Epidermal melanocyte (primary cell): Measurements from ENCODE around the gene EML6.

Experiments
- DNase-seq: peaks from one replicate; pipeline ENCODE4 v3.0.0; 2011; ENCODE audit warnings: low spot score; ENCODE audit not compliant: insufficient read length

EML6 gene

DNA sequence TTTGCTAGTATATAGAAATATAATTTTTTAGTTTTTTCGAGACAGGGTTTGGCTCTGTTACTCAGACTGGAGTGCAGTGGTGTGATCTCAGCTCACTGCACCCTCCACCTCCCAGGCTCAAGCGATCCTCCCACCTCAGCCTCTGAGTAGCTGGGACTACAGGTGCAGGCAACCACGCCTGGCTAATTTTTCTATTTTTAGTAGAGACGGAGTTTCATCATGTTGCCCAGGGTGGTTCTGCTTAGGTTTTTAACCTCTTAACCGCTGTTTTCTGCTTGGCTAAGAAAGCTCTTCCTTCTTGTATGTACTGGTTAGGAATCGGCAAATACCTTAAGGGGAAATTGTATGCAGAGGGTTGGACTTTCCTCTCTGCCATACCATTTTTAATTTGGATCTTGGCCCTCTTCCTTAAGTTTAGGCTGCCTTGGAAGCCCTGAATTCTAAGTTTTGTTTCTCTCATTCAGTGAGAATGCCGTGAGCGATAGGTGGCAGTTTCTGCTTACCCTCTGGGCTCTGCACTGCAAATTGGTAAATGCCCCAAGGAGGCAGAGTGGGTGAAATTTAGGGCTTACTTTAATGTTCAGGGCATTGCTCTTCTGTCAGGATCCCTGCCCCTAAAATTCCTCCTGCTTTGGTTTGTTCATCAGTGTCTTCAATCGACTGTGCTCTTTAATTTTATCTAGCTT lies 32.3 kb downstream of the EML6 start:
- DNase-seq: no peak

DNA sequence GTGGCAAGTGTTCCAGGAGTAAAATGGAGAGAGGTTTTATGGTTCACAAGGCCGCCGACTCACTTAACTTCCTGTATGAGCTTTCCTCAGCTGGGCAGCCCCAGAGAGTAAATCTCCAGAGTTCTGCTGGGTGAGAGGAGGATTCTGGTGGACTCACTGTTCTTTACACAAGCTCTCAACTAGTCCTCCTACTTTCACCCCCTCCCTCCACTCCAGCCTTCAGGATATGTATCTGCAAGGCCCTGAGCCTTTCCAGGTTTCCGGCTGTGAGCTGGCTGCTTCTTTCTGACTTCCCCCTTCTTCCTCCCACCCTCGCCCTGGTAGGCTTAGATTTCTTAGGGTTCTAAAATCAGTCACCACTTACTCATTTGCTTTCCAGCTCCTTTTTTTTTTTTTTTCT lies 34.0 kb downstream of the EML6 start:
- DNase-seq: no peak

DNA sequence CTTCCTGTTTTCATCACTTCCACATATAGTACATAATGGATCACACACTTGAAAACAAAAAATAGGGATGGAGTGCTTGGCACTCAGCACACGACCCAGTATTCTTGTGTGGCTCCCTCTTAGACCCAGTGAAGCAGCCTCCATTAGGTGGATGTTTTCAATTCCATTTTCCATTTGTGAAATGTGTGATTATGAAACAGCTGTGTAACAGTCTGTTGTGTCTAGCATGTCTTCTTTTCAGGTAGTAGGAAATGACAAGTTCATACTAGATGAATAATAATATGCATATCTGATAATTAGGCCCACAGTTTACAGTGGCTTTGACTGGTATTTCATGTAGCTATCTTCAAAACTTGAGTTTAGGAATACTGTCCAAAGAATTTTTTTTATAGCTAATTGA lies 35.5 kb downstream of the EML6 start:
- DNase-seq: no peak

DNA sequence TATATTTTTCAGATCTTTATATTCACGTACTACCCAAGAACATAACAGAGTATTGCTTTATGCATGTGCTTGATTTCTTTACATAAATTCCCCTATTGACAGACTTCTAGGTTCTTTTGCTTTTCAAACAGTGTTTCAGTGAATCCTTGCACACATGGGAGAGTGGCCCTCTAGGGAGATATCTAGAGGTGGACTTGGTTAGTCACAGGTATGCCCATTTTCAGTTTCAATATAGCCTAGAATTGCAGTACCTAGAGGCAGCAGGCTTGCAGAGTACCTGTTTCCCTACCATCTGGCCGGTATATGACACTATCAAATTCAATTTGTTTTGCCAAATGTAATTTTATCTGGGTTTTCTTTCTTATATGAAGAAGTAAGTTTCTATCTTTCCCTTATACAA lies 36.8 kb downstream of the EML6 start:
- no peak for DNase-seq

DNA sequence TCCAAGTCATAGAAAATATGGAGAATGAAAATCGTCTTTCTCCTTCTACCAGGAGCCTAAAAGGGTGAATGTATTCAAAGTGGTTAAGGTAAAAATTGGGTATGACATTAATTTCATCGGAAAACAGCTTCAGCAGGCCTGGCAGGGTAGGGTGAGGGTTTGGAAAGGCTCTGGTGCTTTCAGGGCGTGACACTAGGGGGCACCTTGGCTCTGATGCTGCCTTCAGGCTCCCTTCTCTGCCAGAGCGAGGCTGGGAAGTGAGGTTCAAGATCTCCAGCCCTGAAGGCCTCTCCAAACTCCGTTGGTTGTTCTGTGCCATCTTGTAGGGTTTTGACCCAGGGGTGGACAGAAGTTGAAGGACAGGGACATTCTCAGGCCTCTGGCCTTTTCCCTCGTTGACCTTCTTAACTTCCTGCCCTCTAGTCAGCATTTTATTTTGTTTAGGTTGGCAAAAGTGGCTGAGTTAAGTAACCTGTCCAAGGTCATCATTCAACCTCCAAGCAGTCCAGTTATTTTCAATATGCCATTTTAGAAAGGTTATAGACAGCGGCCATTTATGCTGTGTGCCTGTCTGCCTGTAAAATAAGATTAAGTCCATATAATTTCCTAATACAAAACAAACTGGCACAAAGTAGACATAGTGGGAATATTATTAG lies 40.3 kb downstream of the EML6 start:
- DNase-seq: no peak

DNA sequence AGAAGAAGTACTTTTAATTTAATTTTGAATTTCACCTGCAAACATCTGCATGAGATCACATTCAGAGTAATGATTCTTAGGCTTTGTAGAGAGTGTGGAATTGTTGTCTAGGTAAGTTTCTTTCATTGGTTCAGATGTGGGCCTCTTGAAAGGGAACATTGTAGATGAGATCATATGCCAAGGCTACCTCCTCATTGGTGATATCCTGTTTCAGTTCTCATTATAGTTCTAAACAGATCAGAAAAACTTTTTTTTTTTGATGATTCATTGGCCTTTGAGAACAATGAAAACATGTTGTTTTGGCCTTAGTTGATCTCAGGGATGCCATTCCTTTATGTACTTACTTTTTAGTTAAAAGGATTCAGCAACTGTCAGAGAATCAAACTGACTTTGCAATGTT lies 44.5 kb downstream of the EML6 start:
- DNase-seq: no peak

DNA sequence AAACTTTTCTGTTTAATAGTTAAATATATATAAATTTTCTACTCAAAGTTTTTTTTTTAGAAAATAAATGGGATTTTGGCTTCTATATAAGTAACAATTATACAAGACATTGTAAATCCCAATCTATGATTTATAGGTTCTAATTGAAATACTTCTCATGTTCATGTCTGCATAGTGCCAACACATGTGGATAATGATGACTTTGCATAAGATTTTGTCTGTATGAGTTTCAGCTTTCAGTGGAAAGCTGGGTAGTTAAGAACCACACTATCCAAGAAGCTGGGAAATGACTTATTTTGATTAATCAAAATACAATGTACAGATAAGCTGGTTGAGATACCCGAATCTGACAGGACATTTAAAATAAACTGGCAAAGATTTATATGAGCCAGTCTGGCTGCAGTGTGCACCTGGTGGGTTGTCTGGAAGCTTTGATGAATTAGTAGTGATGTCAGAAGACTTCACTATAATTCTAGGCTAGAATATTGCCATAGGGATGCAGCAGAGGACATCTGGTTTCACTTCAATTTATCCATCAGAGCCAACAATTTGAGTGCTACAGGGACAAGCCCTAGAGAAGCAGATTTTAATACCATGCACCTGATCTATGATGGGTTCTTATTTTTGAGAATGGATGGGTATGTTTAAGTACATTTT lies 45.4 kb downstream of the EML6 start:
- DNase-seq: no peak

DNA sequence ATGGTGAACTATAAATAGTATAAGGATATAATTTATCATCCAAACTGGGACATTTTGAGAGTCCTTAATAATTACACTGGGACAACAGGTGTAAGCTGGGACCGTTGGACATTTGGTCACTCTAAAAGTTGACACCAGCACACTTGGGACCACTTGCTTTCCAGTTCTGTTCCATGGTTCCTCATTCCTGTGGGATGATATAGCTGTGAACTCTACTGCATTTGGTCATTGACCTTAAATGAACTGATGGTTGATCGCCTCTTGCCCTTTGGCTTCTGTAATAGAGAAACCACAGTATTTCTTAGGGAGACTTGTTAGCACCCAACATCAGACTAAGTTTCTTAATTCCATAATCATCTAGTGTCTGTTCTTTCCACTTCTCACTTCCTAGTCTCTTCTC lies 46.7 kb downstream of the EML6 start:
- DNase-seq: no peak

DNA sequence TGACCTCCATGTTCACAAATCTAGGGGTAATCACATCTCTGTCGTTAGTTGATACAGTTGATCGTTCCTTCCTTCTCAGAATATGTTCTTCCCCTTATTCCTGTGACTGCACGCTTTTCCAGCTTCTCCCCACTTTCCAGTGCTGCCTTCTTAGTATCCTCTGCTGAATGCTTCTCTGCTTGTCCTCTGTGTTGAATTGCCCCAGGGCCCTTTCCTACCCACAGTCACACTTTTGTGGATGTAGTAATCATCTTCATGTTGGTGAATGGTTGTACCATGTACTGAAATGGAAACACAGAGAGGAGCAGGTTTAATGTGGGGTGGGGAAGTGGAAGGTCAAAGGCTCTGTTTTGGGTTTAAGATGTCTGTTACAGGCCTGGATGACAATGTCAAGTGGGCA lies 47.2 kb downstream of the EML6 start:
- DNase-seq: no peak

DNA sequence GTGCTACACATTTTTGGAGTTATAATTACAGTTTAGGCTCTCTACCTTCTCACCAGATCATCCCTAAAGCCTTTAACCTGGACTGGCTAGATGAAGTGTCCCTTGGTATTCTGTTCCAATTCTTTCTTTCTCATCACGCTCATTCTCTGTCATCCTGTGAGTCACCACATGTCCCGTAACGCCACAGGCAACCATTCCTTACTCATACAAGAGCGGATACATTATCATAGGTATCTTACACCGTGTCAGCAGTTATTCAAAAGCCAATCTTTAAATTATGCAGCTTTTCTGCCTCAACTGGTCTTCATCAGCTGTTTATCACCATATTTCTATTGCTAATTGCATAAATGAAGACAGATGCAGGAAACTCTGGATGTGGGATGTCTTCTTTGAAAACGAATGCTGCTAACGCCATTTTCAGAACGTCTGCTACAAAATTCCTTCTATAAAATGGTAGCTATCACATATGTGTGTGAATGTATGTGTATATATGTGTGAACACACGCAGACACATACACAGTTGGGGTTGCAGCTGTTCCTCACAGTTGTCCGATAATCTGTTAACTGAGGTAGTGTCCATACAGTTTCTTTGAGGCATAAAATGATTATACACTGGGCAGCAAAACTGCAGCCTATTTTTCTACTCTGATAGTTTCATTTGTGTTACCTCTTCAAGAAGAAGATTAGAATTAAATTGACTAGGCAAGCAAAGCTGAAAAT lies 47.9 kb downstream of the EML6 start:
- no peak for DNase-seq

DNA sequence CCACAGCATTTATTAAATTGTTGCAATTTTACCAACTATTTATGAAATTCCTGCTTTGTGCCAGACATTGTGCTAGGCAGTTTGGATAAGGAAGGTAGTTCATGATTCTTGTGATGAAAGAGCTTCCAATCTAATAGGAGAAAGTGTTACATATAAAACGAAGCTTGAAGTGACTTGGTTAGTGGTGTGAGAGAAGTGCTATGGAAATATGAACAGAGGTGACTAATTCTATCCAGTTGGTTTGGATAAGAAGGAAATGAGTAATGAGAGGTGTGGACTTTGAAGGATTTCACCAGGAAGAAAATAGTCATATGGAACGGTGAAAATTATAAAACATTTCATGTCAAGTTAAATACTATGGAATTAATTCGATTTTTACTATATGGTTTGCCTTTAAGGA lies 48.6 kb downstream of the EML6 start:
- DNase-seq: no peak

DNA sequence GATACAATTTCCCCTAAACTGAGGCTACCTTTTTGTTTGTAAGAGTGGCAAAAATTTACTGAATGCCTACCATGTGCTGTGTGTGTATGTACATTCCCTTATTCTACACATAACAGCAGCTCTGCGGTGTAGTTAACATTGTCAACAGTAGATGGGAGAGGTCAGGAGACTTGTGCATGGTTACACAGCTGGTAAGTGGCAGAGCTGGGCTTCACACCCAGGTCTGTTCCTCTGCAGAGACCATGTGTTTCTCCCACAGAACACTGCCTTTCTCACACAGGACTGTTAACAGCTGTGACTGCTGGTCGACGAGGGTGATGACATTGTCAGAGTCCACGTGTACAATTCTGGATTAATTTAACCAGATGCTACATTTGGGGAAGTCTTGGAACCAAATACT lies 49.1 kb downstream of the EML6 start:
- no peak for DNase-seq

DNA sequence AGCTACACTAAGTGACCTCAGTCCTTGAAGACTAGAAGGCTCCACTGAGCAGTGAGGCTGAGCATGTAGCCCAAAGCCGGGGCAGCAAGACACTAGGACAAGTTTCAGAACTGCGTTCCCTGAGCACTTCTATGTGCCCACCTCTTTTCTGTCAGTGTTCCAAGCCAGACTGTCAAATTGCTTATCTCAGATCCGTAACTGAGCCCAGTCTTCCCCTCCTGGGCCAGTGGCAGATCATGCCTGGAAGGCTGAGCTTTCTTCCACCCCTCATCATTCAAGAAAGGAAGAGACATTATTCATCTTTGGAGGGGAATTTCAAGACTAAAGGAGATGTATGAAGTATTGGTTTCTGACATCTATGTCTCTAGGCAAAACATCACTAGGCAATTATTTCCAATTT lies 49.8 kb downstream of the EML6 start:
- no peak for DNase-seq

DNA sequence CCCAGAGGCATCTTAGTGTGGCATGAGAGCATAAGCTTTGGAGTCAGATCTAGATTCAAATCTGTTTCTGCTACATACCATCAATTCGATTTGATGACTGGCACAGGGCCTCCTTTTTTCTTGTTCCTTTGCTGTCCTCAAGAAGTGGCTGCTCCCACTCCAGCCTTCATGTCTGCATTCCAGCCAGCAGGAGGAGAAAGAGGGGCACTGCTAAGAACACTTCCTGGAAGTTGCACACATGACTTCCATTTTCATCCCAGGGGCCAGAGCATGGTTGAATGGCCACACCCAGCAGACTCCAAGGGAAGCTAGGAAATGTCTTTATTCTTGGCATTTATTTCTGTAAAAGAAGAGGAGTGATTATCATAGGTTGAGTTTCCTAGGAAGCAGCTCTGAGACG lies 50.4 kb downstream of the EML6 start:
- DNase-seq: no peak

DNA sequence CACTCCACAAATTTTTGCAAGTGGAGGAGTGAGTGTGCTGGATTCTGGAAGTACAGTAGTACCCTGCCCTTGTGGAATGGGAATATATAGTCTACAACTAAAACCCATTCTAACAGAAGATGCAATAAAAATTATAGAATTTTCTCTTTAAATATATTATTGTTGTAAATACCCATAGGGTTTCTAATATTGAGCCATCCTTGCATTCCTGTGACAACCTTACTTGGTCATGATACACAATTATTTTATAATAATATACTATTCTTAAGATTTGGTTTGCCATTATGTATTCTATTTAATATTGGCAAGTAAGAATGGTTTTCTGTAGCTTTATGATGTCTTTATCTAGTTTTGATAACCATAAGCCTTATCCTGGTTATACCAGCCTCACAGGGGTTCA lies 52.2 kb downstream of the EML6 start:
- DNase-seq: no peak

DNA sequence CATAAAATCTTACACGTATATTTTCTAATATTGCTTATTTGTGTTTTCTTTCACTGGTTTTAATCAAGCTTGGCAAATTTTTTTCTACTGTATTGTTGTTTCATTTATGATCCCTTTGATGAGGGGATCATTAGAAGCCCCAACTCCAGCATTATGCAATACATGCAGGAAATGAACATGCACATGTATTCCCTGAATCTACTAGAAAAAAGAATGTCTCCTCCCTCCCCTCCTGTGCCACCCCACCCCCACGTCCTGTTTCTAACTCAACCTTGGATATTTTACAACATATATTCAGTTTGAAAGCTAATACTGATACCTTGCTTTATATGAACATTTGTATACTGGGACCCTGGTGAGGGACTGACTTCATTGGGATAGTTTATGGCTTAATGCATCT lies 53.0 kb downstream of the EML6 start:
- no peak for DNase-seq

DNA sequence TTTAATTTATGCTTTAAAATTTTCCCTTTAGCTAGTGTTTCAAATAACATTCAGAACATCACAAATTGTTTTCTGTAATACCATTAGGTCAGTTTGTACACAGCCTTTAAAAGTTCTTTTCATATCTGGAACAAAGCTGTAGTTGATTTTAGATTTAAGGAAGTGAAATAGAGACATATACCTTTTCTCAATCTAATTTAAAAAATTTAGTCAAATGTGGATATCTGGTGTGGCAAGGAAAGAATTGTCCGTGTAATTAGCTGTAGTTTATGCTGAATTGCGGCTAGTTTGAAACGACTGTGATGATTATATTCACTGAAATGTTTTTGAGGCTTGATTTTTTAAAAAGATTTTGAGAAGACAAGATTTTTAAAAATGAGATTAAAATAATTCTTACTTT lies 59.9 kb downstream of the EML6 start:
- DNase-seq: no peak

DNA sequence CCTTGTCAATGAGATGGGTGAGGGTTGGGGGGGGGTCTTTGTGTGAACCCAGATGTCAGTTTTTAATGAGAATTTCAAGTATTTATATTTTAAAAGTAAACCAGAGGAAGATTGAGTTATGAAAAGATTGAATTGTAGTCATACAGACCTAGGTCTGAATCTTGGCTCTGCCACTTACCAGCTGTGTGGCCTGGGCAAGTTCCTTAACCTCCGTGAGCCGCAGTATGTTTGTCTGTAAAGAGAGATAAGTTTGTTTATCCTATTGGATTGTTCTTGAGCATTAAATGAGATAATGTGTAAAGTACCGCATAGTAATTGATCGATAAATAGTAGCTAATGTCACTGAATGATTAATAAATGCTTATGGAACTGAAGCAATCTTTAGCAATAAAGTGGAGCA lies 63.8 kb downstream of the EML6 start:
- no peak for DNase-seq

DNA sequence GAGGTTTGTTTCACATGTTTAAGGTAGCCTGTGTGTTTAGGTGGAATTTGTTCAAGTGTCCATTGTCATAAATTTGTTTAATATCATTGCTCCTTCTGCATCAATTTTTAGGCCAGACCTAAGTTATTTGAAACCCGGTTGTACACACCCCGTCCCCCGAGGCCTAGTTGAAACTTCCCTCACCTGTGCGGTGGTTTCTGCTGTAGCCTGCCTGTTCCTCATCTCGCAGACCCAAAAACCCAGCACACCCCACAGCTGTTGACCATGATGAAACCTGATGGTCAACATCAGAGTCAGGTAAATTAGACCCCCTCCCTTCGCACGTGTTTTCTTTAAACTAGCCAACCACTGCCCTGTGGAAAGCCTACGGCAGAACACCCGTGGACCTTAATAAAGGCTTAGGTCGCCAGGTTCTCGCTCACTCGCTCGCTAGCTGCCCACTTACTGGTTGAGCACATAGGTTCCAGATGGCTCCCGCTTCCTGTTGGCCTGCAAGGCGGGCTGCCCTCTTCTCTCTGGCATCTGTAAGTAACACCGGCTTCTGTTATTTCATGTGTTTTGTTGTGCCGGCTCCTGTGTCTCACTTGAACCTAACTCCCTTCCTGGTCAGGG lies 64.4 kb downstream of the EML6 start:
- DNase-seq: no peak

DNA sequence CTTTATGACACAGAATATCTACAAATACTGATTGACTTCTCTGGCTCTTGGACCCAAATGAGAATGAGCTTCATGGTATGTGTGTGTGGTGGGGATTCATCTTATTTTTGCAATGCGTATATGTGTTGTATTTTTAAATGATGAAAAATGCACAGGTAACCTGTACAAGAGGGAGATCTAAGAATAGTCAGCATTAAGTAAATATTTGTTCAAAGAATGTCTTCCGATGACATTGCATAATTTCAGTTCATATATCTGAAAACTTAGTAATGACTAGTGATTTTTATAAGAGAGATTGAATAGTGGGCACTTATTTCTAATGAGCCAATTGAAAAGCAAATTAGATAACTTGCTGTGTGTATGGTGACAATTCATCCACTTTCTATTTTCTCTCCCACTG lies 66.4 kb downstream of the EML6 start:
- no peak for DNase-seq

DNA sequence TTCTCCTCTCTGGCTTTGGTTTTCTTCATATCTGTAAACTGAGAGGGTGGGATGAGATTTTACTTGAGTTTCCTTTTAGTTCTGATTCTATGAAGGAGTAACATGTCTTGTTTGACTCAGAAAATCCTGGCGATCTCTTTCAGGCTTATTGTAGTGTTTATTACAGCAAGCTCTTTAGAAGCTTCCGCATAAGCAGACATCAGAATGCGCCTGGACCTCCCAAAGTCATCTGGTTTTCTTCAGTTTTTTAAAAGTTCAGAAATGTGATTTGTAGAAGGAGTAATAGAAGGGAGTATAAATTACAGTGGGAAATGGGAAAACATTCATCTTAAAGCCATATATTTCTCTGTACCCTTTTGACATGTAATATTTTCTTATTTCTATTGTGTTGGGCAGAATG lies 68.4 kb downstream of the EML6 start:
- no peak for DNase-seq

DNA sequence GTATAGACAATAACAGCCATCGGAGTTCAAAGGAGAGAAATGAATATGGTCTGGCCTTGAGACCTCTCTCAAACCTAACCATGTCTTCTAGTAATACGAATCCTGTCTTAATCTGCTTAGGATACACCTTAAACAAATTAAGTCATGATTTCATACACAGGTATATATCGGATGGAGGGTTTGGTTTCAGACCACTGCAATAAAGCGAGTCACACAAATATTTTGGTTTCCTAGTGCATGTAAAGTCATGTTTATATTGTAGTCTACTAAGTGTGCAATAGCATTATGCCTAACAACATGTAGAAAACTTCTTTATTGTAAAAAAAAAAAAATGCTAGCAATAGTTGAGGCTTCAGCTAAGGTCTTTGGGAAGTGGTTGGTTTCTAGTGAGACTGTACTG lies 73.8 kb downstream of the EML6 start:
- DNase-seq: no peak
